Stimulated activated CD4-positive, alpha-beta T cell treated with anti-CD3 and anti-CD28 coated beads, Interleukin-1b, Interleukin-23, amount 100 ng/mL, for 48 hours (primary cell): ENCODE measurements around the gene CAPZB.

Experiments used
- DNase-seq: peaks from one replicate; pipeline ENCODE4 v3.0.0-alpha.2; 2020

Gene CAPZB

GRCh38 chr1:19404748-19405147 is 80.6 kb downstream of the CAPZB start:
- no peak for DNase-seq

GRCh38 chr1:19403256-19403655 is 82.1 kb downstream of the CAPZB start:
- no peak for DNase-seq

- DNase-seq: no peak
Observed at GRCh38 chr1:19402031-19402813, 83.1 kb downstream of the CAPZB start.

GRCh38 chr1:19401535-19401889 is 83.8 kb downstream of the CAPZB start:
- DNase-seq: no peak

- no peak for DNase-seq
Observed at GRCh38 chr1:19400875-19401534, 84.3 kb downstream of the CAPZB start.

- no peak for DNase-seq
Observed at GRCh38 chr1:19400192-19400611, 85.1 kb downstream of the CAPZB start.

GRCh38 chr1:19398309-19398760 is 87.0 kb downstream of the CAPZB start:
- DNase-seq: peak; percentile 59

- no peak for DNase-seq
Observed at GRCh38 chr1:19397217-19397945, 88.0 kb downstream of the CAPZB start.

GRCh38 chr1:19396280-19396679 is 89.1 kb downstream of the CAPZB start:
- DNase-seq: no peak

- DNase-seq: no peak
Observed at GRCh38 chr1:19395678-19396192, 89.6 kb downstream of the CAPZB start.

GRCh38 chr1:19393046-19393445 is 92.3 kb downstream of the CAPZB start:
- DNase-seq: no peak

GRCh38 chr1:19392221-19392620 is 93.1 kb downstream of the CAPZB start:
- no peak for DNase-seq

- DNase-seq: no peak
Observed at GRCh38 chr1:19391596-19391981, 93.8 kb downstream of the CAPZB start.

GRCh38 chr1:19390901-19391595 is 94.3 kb downstream of the CAPZB start:
- DNase-seq: peak; percentile 54

- DNase-seq: no peak
Observed at GRCh38 chr1:19390166-19390850, 95.0 kb downstream of the CAPZB start.

- no peak for DNase-seq
Observed at GRCh38 chr1:19388980-19389379, 96.4 kb downstream of the CAPZB start.

- DNase-seq: no peak
Observed at GRCh38 chr1:19387045-19387467, 98.3 kb downstream of the CAPZB start.

GRCh38 chr1:19385869-19386591 is 99.3 kb downstream of the CAPZB start:
- no peak for DNase-seq

GRCh38 chr1:19385221-19385620 is 100.1 kb downstream of the CAPZB start:
- DNase-seq: no peak

GRCh38 chr1:19384772-19385187 is 100.6 kb downstream of the CAPZB start:
- no peak for DNase-seq

GRCh38 chr1:19384113-19384512 is 101.2 kb downstream of the CAPZB start:
- no peak for DNase-seq

GRCh38 chr1:19382222-19382621 is 103.1 kb downstream of the CAPZB start:
- no peak for DNase-seq
